K562 (cell line): ENCODE measurements around the gene PPEF2. TPM values are rescaled to one million over a fixed set of nuclear protein-coding genes. Genes with fewer than 3 reads are reported as not detected.

Experiments used
- ATAC-seq: fragments of 200-7000 bp; cut with Tn5 transposase; 3 replicates; pipeline ENCODE4 v1.9.1; 2020; ENCODE audit warnings: moderate library complexity
- BruUV-seq: library from RNA; stranded (reverse); fragments of 400-500 nt; replicated peaks from 2 replicates; lab custom pipeline; 2021; lab: Mats Ljungman, UMichigan
- CTCF ChIA-PET: fragments of 300-600 bp; formaldehyde crosslinking; extraction: SDS; loops from one replicate; lab custom pipeline; 2021; ENCODE audit warnings: low intra/inter-chr PET ratio; lab: Yijun Ruan, JAX
- POLR2A ChIA-PET: fragments of 300-600, 350-650 bp; sonication (Branson Sonifier 250); formaldehyde crosslinking; extraction: SDS; loops from one replicate; lab custom pipeline; 2021; ENCODE audit warnings: antibody characterized with exemption, inconsistent platforms; lab: Yijun Ruan, JAX
- DNase-seq, 4 experiments: peaks; one replicate each; pipeline versions ENCODE4 v3.0.0 to v3.0.0-alpha.2; 2011 to 2018; ENCODE audit warnings: low spot score in 3 of 4, mixed read lengths in 3 of 4; ENCODE audit errors: extremely low read depth in 1 of 4
- FAIRE-seq: peaks from 2 replicates; lab custom pipeline; 2011; peaks lifted over from hg19 to GRCh38; lab: Jason Lieb, UNC
- H2AFZ ChIP-seq: 2 replicates; pipeline ENCODE4 v1.6.0; 2011; ENCODE audit warnings: low read depth, low read length, control low read depth, inconsistent platforms
- H3K27ac ChIP-seq: fragments of 200-600 bp; 3 replicates; pipeline ENCODE4 v1.8.0; 2011; ENCODE audit warnings: low read depth, mild to moderate bottlenecking, control low read depth, inconsistent platforms, low read length, moderate library complexity, mixed read lengths; ENCODE audit errors: extremely low read depth
- H3K27me3 ChIP-seq, 2 experiments: fragments of 300-600 bp in 1 of 2; 2 replicates in 1 of 2; 3 replicates in 1 of 2; pipeline versions ENCODE4 v1.6.0 to v1.8.0; 2011; ENCODE audit warnings: inconsistent platforms in 2 of 2, low read length in 2 of 2, mild to moderate bottlenecking in 1 of 2, mixed read lengths in 1 of 2, moderate library complexity in 1 of 2; ENCODE audit not compliant: control insufficient read depth in 2 of 2, insufficient read depth in 2 of 2
- H3K36me3 ChIP-seq: fragments of 300-600 bp; 3 replicates; pipeline ENCODE4 v1.8.0; 2011; ENCODE audit warnings: mild to moderate bottlenecking, low read length, inconsistent platforms; ENCODE audit not compliant: control insufficient read depth, insufficient read depth
- H3K4me1 ChIP-seq, 2 experiments: fragments of 200-600 bp in 1 of 2; replicated peaks in 1 of 2; 2 replicates in 1 of 2; 3 replicates in 1 of 2; pipeline versions ENCODE4 v1.5.1 to v1.8.0; 2011; ENCODE audit warnings: inconsistent platforms in 2 of 2, low read length in 2 of 2, mild to moderate bottlenecking in 1 of 2, mixed read lengths in 1 of 2, moderate library complexity in 1 of 2; ENCODE audit not compliant: control insufficient read depth in 2 of 2, insufficient read depth in 2 of 2
- H3K4me2 ChIP-seq: 2 replicates; pipeline ENCODE4 v1.6.1; 2011; ENCODE audit warnings: low read length, control low read depth, inconsistent platforms, mixed read lengths; ENCODE audit not compliant: insufficient read depth
- H3K4me3 ChIP-seq: fragments of 200-600 bp; sonication (generic), shearing (Covaris generic); 2 replicates; pipeline ENCODE4 v1.5.1; 2016; ENCODE audit warnings: control low read depth, inconsistent platforms
- H3K79me2 ChIP-seq: fragments of 200-600 bp; 3 replicates; pipeline ENCODE4 v1.8.0; 2011; ENCODE audit warnings: low read length, inconsistent platforms; ENCODE audit not compliant: control insufficient read depth, insufficient read depth
- H3K9ac ChIP-seq, 2 experiments: 2 replicates each; pipeline versions ENCODE4 v1.6.0 to v1.6.1; 2011; ENCODE audit warnings: low read depth in 2 of 2, low read length in 2 of 2, control low read depth in 1 of 2, inconsistent platforms in 1 of 2, mild to moderate bottlenecking in 1 of 2, mixed read lengths in 1 of 2; ENCODE audit not compliant: insufficient read depth in 1 of 2
- H3K9me1 ChIP-seq: one replicate; pipeline ENCODE4 v1.6.0; 2011; ENCODE audit warnings: inconsistent platforms, mild to moderate bottlenecking, low read length, moderate library complexity; ENCODE audit not compliant: control insufficient read depth, insufficient read depth
- H3K9me3 ChIP-seq: replicated peaks from 2 replicates; pipeline ENCODE4 v1.5.1; 2011; ENCODE audit warnings: low read depth, low read length, inconsistent platforms; ENCODE audit not compliant: control insufficient read depth, insufficient read depth
- H4K20me1 ChIP-seq: replicated peaks from 2 replicates; pipeline ENCODE4 v1.6.1; 2011; ENCODE audit warnings: low read length, inconsistent platforms, mixed read lengths; ENCODE audit not compliant: control insufficient read depth, insufficient read depth
- C11orf30 ChIP-seq: fragments of 450-650 bp; IDR thresholded peaks from 2 replicates; pipeline ENCODE4 v1.6.1; 2016; ENCODE audit warnings: low read depth, mild to moderate bottlenecking
- DIDO1 ChIP-seq: fragments of 450-650 bp; IDR thresholded peaks from 2 replicates; pipeline ENCODE4 v1.6.1; 2016; ENCODE audit warnings: low read depth, missing biosample characterization, missing genetic modification characterization
- DPF2 ChIP-seq: fragments of 450-650 bp; IDR thresholded peaks from 2 replicates; pipeline ENCODE4 v1.6.1; 2016
- HMBOX1 ChIP-seq: sonication (generic); IDR thresholded peaks from 2 replicates; pipeline ENCODE4 v1.6.1; 2016
- KAT2B ChIP-seq: IDR thresholded peaks from one replicate; pipeline ENCODE4 v1.6.1; 2012; ENCODE audit warnings: low read depth, mild to moderate bottlenecking, control low read depth, inconsistent platforms, low read length, moderate library complexity
- KLF13 ChIP-seq: fragments of 450-650 bp; IDR thresholded peaks from 2 replicates; pipeline ENCODE4 v1.6.1; 2016; ENCODE audit warnings: missing genetic modification characterization, low read depth, mild to moderate bottlenecking, missing compliant biosample characterization, moderate library complexity, borderline replicate concordance
- NONO ChIP-seq, 2 experiments: fragments of 200-400 bp in 1 of 2; fragments of 450-650 bp in 1 of 2; formaldehyde crosslinking in 1 of 2; IDR thresholded peaks; 2 replicates each; pipeline ENCODE4 v1.6.1; 2017; ENCODE audit warnings: low read depth in 2 of 2, mild to moderate bottlenecking in 2 of 2, moderate library complexity in 2 of 2, low read length in 1 of 2
- NR1H2 ChIP-seq: sonication (generic); formaldehyde crosslinking; IDR thresholded peaks from 2 replicates; pipeline ENCODE4 v1.4.0; 2020; ENCODE audit warnings: mild to moderate bottlenecking, missing genetic modification reagents
- NR2F6 ChIP-seq: fragments of 450-650 bp; formaldehyde crosslinking; IDR thresholded peaks from 2 replicates; pipeline ENCODE4 v1.4.0; 2020; ENCODE audit warnings: mild to moderate bottlenecking
- SAP30 ChIP-seq: fragments of 200-600 bp; sonication (generic); IDR thresholded peaks from 2 replicates; pipeline ENCODE4 v1.6.1; 2012; ENCODE audit warnings: borderline replicate concordance, low read depth, mild to moderate bottlenecking, moderate library complexity, low read length, control low read depth, inconsistent platforms; ENCODE audit not compliant: insufficient read depth, poor library complexity, severe bottlenecking
- STAT5B ChIP-seq: fragments of 250-450 bp; sonication (Bioruptor Pico); IDR thresholded peaks from 2 replicates; pipeline ENCODE4 v1.8.0; 2021; ENCODE audit warnings: mild to moderate bottlenecking, inconsistent platforms
- TCF7 ChIP-seq: sonication (generic); IDR thresholded peaks from 2 replicates; pipeline ENCODE4 v1.6.1; 2016; ENCODE audit warnings: antibody characterized with exemption, borderline replicate concordance
- ZNF197 ChIP-seq: fragments of 200-800 bp; sonication (Bioruptor generic); IDR thresholded peaks from 2 replicates; pipeline ENCODE4 v1.6.1; 2016; ENCODE audit warnings: low read depth, missing genetic modification characterization, missing compliant biosample characterization
- ZNF644 ChIP-seq: fragments of 200-800 bp; sonication (Bioruptor generic); IDR thresholded peaks from 2 replicates; pipeline ENCODE4 v1.6.1; 2016; ENCODE audit warnings: low read depth, missing genetic modification characterization, missing compliant biosample characterization
- WGBS: fragments of 100-300 bp; shearing (Covaris generic); methylation state at CpG from one replicate; pipeline ENCODE4 v1.1.6; 2016; ENCODE audit warnings: low coverage, mixed read lengths; ENCODE audit not compliant: insufficient coverage; ENCODE audit errors: missing lambda C conversion rate; 5-methylcytosine and 5-hydroxymethylcytosine counted together
- in situ Hi-C: fragments of 300-500 bp; cut with MboI; formaldehyde crosslinking; loops from 4 replicates; pipeline ENCODE4 v1.15.0; 2018; ENCODE audit warnings: inconsistent platforms, mixed read lengths
- intact Hi-C: fragments of 100-400 bp; cut with micrococcal nuclease; formaldehyde crosslinking; loops from 2 replicates; pipeline ENCODE4 v1.14.2; 2022
- polyA plus RNA-seq, 8 experiments: library from polyadenylated mRNA; depleted of rRNA in 4 of 8; stranded (reverse) in 5 of 8; unstranded in 3 of 8; fragments of >200 nt; fragmentation: Nextera tagmentation in 2 of 8; fragmentation: Illumina TruSeq in 1 of 8; extraction: Ambion mirVana in 2 of 8; extraction: Trizol in 1 of 8; gene quantifications; 2 replicates each; pipeline versions ENCODE4 v1.2.1 to v1.2.3, GENCODE V29; 2011 to 2014; ENCODE audit warnings: inconsistent platforms in 1 of 8, missing spikeins in 1 of 8
- total RNA-seq, 7 experiments: library from RNA; depleted of rRNA in 6 of 7; stranded (reverse); fragments of >200 nt in 6 of 7; fragmentation: Illumina TruSeq in 2 of 7; extraction: Trizol in 2 of 7; gene quantifications; 2 replicates each; pipeline versions ENCODE4 v1.2.1 to v1.2.3, GENCODE V29; 2011 to 2021; ENCODE audit warnings: low replicate concordance in 1 of 7
- TF ChIP-seq, protein P1 (sequence below): sonication (generic); formaldehyde crosslinking; IDR thresholded peaks from 2 replicates; pipeline ENCODE4 v1.8.0; 2022; ENCODE audit warnings: missing genetic modification reagents, mild to moderate bottlenecking, borderline replicate concordance
- TF ChIP-seq, protein P2 (sequence below): sonication (generic); formaldehyde crosslinking; IDR thresholded peaks from 2 replicates; pipeline ENCODE4 v1.8.0; 2022; ENCODE audit warnings: mild to moderate bottlenecking, low read depth, missing genetic modification reagents

The PPEF2 gene
- total and polyA plus RNA-seq, 9 of the 15 experiments (the other 6 are each of a cell fraction or from before 2014, with no cell fraction given), result not detected

GRCh38 chr4:75922588-75922987 lies 20.3 kb upstream of the PPEF2 start:
- BruUV-seq, result no TSS peak
- no peak for ATAC-seq

GRCh38 chr4:75921910-75922309 lies 19.7 kb upstream of the PPEF2 start:
- Histone ChIP-seq H3K27ac (no peak overlapping the region), H4K20me1 (no peaks in the 10 kb centered on the region), H3K9ac (no peak overlapping the region), H3K27me3 (no peaks in the 10 kb centered on the region), H3K79me2 (no peaks in the 10 kb centered on the region), H3K9me3 (no peaks in the 10 kb centered on the region), H3K36me3 (no peaks in the 10 kb centered on the region), H2AFZ (no peak overlapping the region), H3K4me3 (no peak overlapping the region), H3K4me2 (no peak overlapping the region), H3K4me1 (no peaks in the 10 kb centered on the region), H3K9me1 (no peaks in the 10 kb centered on the region)
- DNase-seq (no peak), ATAC-seq (no peak), FAIRE-seq (no peak)
- 65% methylated on average over 2 of the region's 2 CpGs for WGBS
- ChIA-PET POLR2A (no interaction called here), CTCF (no interaction called here)
- BruUV-seq, result no TSS peak
- intact Hi-C loops (no loop called here), in situ Hi-C loops (no loop called here)
- TF ChIP-seq, protein P1, sequence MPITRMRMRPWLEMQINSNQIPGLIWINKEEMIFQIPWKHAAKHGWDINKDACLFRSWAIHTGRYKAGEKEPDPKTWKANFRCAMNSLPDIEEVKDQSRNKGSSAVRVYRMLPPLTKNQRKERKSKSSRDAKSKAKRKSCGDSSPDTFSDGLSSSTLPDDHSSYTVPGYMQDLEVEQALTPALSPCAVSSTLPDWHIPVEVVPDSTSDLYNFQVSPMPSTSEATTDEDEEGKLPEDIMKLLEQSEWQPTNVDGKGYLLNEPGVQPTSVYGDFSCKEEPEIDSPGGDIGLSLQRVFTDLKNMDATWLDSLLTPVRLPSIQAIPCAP (CRISPR knock-in tag), result no peak
- TF ChIP-seq NONO (IDR thresholded peaks at IDR 0.05; ENCODE audit: low read depth in 2 of 2, low read length in 1 of 2) (no peak), KLF13 (tag) (no peak), HMBOX1 (no peak), NR2F6 (CRISPR knock-in tag) (no peak), DPF2 (no peak), TCF7 (no peak), ZNF197 (CRISPR knock-in tag) (no peak), SAP30 (no peak), DIDO1 (tag) (no peak), ZNF644 (tag) (no peak), C11orf30 (no peak)
- TF ChIP-seq, protein P2, sequence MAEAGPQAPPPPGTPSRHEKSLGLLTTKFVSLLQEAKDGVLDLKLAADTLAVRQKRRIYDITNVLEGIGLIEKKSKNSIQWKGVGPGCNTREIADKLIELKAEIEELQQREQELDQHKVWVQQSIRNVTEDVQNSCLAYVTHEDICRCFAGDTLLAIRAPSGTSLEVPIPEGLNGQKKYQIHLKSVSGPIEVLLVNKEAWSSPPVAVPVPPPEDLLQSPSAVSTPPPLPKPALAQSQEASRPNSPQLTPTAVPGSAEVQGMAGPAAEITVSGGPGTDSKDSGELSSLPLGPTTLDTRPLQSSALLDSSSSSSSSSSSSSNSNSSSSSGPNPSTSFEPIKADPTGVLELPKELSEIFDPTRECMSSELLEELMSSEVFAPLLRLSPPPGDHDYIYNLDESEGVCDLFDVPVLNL (CRISPR knock-in tag), result no peak

More at GRCh38 chr4:75922588-75922987, 20.3 kb upstream of the PPEF2 start:
- no peak for DNase-seq
- POLR2A ChIA-PET, result no interaction called here
- Histone ChIP-seq H3K9ac (no peak overlapping the region), H3K79me2 (no peaks in the 10 kb centered on the region), H3K4me3 (no peak overlapping the region), H3K27me3 (no peaks in the 10 kb centered on the region), H3K36me3 (no peaks in the 10 kb centered on the region), H3K4me2 (no peak overlapping the region), H3K9me1 (no peaks in the 10 kb centered on the region), H4K20me1 (no peaks in the 10 kb centered on the region), H3K9me3 (no peaks in the 10 kb centered on the region), H2AFZ (no peak overlapping the region), H3K27ac (no peak overlapping the region), H3K4me1 (no peaks in the 10 kb centered on the region)
- in situ Hi-C loops, result no loop called here
- WGBS, result 82% methylated on average over 1 of the region's 1 CpG
- intact Hi-C loops, result no loop called here
- FAIRE-seq, result no peak
- TF ChIP-seq NR1H2 (CRISPR knock-in tag) (no peak), KAT2B (no peak), STAT5B (no peak)
- CTCF ChIA-PET, result no interaction called here
